Mucosa of descending colon (tissue), 3 donors: ENCODE measurements around the gene DSCAM. TPM values are rescaled to one million over a fixed set of nuclear protein-coding genes. Genes with fewer than 3 reads are reported as not detected.

Experiments
- ATAC-seq: fragments of 200-7000 bp; cut with Tn5 transposase; one replicate; pipeline ENCODE4 v1.9.1; 2020; ENCODE audit warnings: mild to moderate bottlenecking, moderate library complexity
- DNase-seq, 3 donors: peaks; one replicate each; pipeline ENCODE4 v3.0.0-alpha.2; 2020
- H3K36me3 ChIP-seq: fragments of 200-600 bp; one replicate; pipeline ENCODE4 v1.8.0; 2021; ENCODE audit warnings: low read depth, mild to moderate bottlenecking
- H3K4me1 ChIP-seq: fragments of 200-600 bp; one replicate; pipeline ENCODE4 v1.8.0; 2021; ENCODE audit warnings: low read depth, mild to moderate bottlenecking
- H3K4me3 ChIP-seq: fragments of 200-600 bp; one replicate; pipeline ENCODE4 v1.8.0; 2021; ENCODE audit warnings: mild to moderate bottlenecking
- H3K9me3 ChIP-seq: fragments of 200-600 bp; one replicate; pipeline ENCODE4 v1.8.0; 2021; ENCODE audit warnings: mild to moderate bottlenecking
- CTCF ChIP-seq: fragments of 200-600 bp; IDR thresholded peaks from one replicate; pipeline ENCODE4 v1.8.0; 2022; ENCODE audit warnings: antibody characterized with exemption, mild to moderate bottlenecking
- intact Hi-C, 2 donors: fragments of 100-400 bp; cut with DNase I in 1 of 2; cut with micrococcal nuclease in 1 of 2; formaldehyde crosslinking; loops; one replicate each; pipeline versions ENCODE4 v1.11.0 to v1.11.1; 2022; cut with DNase I, micrococcal nuclease
- total RNA-seq, 3 donors: library from RNA; stranded (reverse); fragmentation: NEBNext Ultra II Directional in 2 of 3; extraction: Animal tissue kit (Norgen Biotek cat#: 25700) in 2 of 3; gene quantifications; one replicate each; pipeline versions ENCODE4 v1.2.1 to v1.2.4, GENCODE V29; 2021 to 2023
- donor health status: DM: no; HTN: no; CAD: no; lungs with moderate emphysema.
- donor health status: DM: no; HTN: no; CAD: no.
- donor health status: DM: no; HTN: yes; CAD: no.

DSCAM gene
- total RNA-seq, 3 donors from 2014 or later: 0.35 TPM; not detected in 2

- H3K4me1 ChIP-seq: no peaks in the 10 kb centered on the region
- no peak overlapping the region for H3K4me3 ChIP-seq
- intact Hi-C loops: no loop called here
- no peaks in the 10 kb centered on the region for H3K36me3 ChIP-seq
- ATAC-seq: no peak
- DNase-seq: no peak
- no peak for TF ChIP-seq CTCF
- peaks cover 12% of the 10 kb centered on the region for H3K9me3 ChIP-seq
Observed at GRCh38 chr21:40603774-40604173, 243.2 kb downstream of the DSCAM start.

- ATAC-seq (no peak), DNase-seq (peak in 1 of 3 donors; percentile 1)
- H3K36me3 ChIP-seq: no peaks in the 10 kb centered on the region
- H3K4me3 ChIP-seq: no peak overlapping the region
- intact Hi-C loops: no loop called here
- H3K9me3 ChIP-seq: peaks cover 10% of the 10 kb centered on the region
- no peaks in the 10 kb centered on the region for H3K4me1 ChIP-seq
- no peak for TF ChIP-seq CTCF
Observed at GRCh38 chr21:40602080-40602479, 244.9 kb downstream of the DSCAM start.

- Histone ChIP-seq H3K4me3 (no peak overlapping the region), H3K4me1 (no peaks in the 10 kb centered on the region), H3K9me3 (peaks cover 4% of the 10 kb centered on the region), H3K36me3 (no peaks in the 10 kb centered on the region)
- ATAC-seq (no peak), DNase-seq (no peak)
- intact Hi-C loops: no loop called here
- TF ChIP-seq CTCF: no peak
Observed at GRCh38 chr21:40595806-40596205, 251.2 kb downstream of the DSCAM start.

- ATAC-seq: no peak
- Histone ChIP-seq H3K4me1 (no peaks in the 10 kb centered on the region), H3K9me3 (peaks cover 6% of the 10 kb centered on the region), H3K36me3 (no peaks in the 10 kb centered on the region), H3K4me3 (no peak overlapping the region)
- DNase-seq: no peak
- no peak for TF ChIP-seq CTCF
- intact Hi-C loops: no loop called here
Observed at GRCh38 chr21:40587736-40588346, 259.1 kb downstream of the DSCAM start.

- Histone ChIP-seq H3K4me1 (no peaks in the 10 kb centered on the region), H3K9me3 (peaks cover 6% of the 10 kb centered on the region), H3K36me3 (no peaks in the 10 kb centered on the region), H3K4me3 (no peak overlapping the region)
- DNase-seq: no peak
- intact Hi-C loops: no loop called here
- ATAC-seq: no peak
- TF ChIP-seq CTCF: no peak
Observed at GRCh38 chr21:40586575-40586974, 260.4 kb downstream of the DSCAM start.
